SK-N-MC (cell line): ENCODE data around the gene FXN.

Source experiments
- EZH2 ChIP-seq: fragments of 200-600 bp; sonication (generic); IDR thresholded peaks from one replicate; pipeline ENCODE4 v1.6.1; 2017; ENCODE audit warnings: antibody characterized with exemption
- POLR2AphosphoS5 ChIP-seq: IDR thresholded peaks from 2 replicates; pipeline ENCODE4 v1.6.1; 2012; ENCODE audit warnings: mild to moderate bottlenecking, low read depth, low read length, borderline replicate concordance

DNA sequence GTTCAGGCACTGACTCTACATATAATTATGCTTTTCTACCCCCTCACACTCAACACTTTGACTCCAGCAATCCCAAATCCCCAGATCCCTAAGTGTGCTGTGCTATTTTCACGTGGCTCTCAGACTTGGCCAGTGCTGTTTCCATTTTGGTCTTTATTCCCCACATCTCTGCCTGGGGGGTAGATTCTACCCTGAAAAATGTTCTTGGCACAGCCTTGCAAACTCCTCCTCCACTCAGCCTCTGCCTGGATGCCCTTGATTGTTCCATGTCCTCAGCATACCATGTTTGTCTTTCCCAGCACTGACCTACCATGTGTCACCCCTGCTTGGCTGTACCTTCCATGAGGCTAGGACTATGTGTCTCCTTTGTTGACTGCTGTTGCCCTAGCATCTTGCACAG is 43.0 kb downstream of the FXN start:
- TF ChIP-seq POLR2AphosphoS5 (no peak), EZH2 (no peak)
